GM12878 (cell line): ENCODE results near the gene SACM1L. TPM values are rescaled to one million over a fixed set of nuclear protein-coding genes. Genes with fewer than 3 reads are reported as not detected.
A peak's percentile ranks its signal among the peaks of the same experiment; 100 is the strongest.

ENCODE experiments used
- CEBPB ChIP-seq, 2 experiments: fragments of 150-350 bp in 1 of 2; IDR thresholded peaks; 2 replicates each; pipeline ENCODE4 v1.6.1; 2012 to 2014; ENCODE audit warnings: low read depth in 2 of 2, low read length in 2 of 2, borderline replicate concordance in 1 of 2, inconsistent platforms in 1 of 2
- CEBPZ ChIP-seq: fragments of 150-350 bp; IDR thresholded peaks from 2 replicates; pipeline ENCODE4 v1.6.1; 2016; ENCODE audit warnings: low read depth, low read length
- CHD4 ChIP-seq: fragments of 200-600 bp; sonication (generic); IDR thresholded peaks from 2 replicates; pipeline ENCODE4 v1.6.1; 2016; ENCODE audit warnings: mild to moderate bottlenecking
- HSF1 ChIP-seq: fragments of 150-350 bp; IDR thresholded peaks from 2 replicates; pipeline ENCODE4 v1.6.1; 2014; ENCODE audit warnings: mild to moderate bottlenecking, low read depth, low read length
- IKZF2 ChIP-seq, 2 experiments: fragments of 450-650 bp; IDR thresholded peaks; 2 replicates each; pipeline ENCODE4 v1.6.1; 2017; ENCODE audit warnings: mild to moderate bottlenecking in 2 of 2, moderate library complexity in 2 of 2
- IRF3 ChIP-seq: fragments of 450-650 bp; IDR thresholded peaks from 2 replicates; pipeline ENCODE4 v1.6.1; 2014; ENCODE audit warnings: mild to moderate bottlenecking
- NFXL1 ChIP-seq: fragments of 450-650 bp; IDR thresholded peaks from 2 replicates; pipeline ENCODE4 v1.6.1; 2017; ENCODE audit warnings: antibody characterized with exemption, mild to moderate bottlenecking, borderline replicate concordance
- RELB ChIP-seq: fragments of 450-650 bp; IDR thresholded peaks from 2 replicates; pipeline ENCODE4 v1.6.1; 2017; ENCODE audit warnings: low read depth, mild to moderate bottlenecking, moderate library complexity
- SIX5 ChIP-seq: IDR thresholded peaks from 2 replicates; pipeline ENCODE4 v1.6.1; 2011; ENCODE audit warnings: mild to moderate bottlenecking, low read depth, low read length, moderate library complexity; ENCODE audit not compliant: severe bottlenecking
- SKIL ChIP-seq: fragments of 450-650 bp; IDR thresholded peaks from 2 replicates; pipeline ENCODE4 v1.6.1; 2017; ENCODE audit warnings: mild to moderate bottlenecking, low read depth, inconsistent platforms; ENCODE audit not compliant: poor library complexity, severe bottlenecking
- SPI1 ChIP-seq: IDR thresholded peaks from 2 replicates; pipeline ENCODE4 v1.6.1; 2011; ENCODE audit warnings: low read depth, mild to moderate bottlenecking, low read length, moderate library complexity, borderline replicate concordance; ENCODE audit not compliant: insufficient read depth
- polyA plus RNA-seq, 11 experiments: library from polyadenylated mRNA; depleted of rRNA in 4 of 11; unstranded in 6 of 11; stranded (reverse) in 5 of 11; fragments of >200 nt; fragmentation: Nextera tagmentation in 4 of 11; fragmentation: Illumina TruSeq in 1 of 11; extraction: Ambion mirVana in 4 of 11; extraction: Trizol in 1 of 11; gene quantifications; 1 replicate in 1 of 11; 2 replicates in 10 of 11; pipeline versions ENCODE4 v1.2.1 to v1.2.3, GENCODE V29; 2011 to 2016; ENCODE audit warnings: inconsistent platforms in 2 of 11, missing spikeins in 2 of 11, low read depth in 1 of 11
- total RNA-seq, 4 experiments: library from RNA; depleted of rRNA in 3 of 4; stranded (reverse); fragments of >200 nt in 3 of 4; fragmentation: Illumina TruSeq in 1 of 4; extraction: Trizol in 1 of 4; gene quantifications; 2 replicates each; pipeline versions ENCODE4 v1.2.1 to v1.2.3, GENCODE V29; 2013 to 2021
- TF ChIP-seq, protein P1 (sequence below): IDR thresholded peaks from 2 replicates; pipeline ENCODE4 v1.6.1; 2012; ENCODE audit warnings: low read depth, low read length, improper control_type of control experiment
- TF ChIP-seq, protein P2 (sequence below), 3 experiments: IDR thresholded peaks in 2 of 3; conservative IDR thresholded peaks in 1 of 3; 2 replicates each; pipeline ENCODE4 v1.5.1; 2011; ENCODE audit warnings: low read depth in 3 of 3, low read length in 3 of 3, mild to moderate bottlenecking in 3 of 3, control low read depth in 2 of 3, moderate library complexity in 2 of 3, inconsistent platforms in 1 of 3, mixed read lengths in 1 of 3; ENCODE audit not compliant: control insufficient read depth in 2 of 3, insufficient read depth in 1 of 3; ENCODE audit errors: extremely low read depth in 1 of 3

SACM1L gene
- total and polyA plus RNA-seq, 10 of the 15 experiments (the other 5 are each of a cell fraction or from before 2014, with no cell fraction given), result 16.5 to 48.3 (median 28.9) TPM

GRCh38 chr3:45659661-45660566 is 29.3 kb upstream of the SACM1L start (continued):
- peak; percentile 80 for TF ChIP-seq RELB
- peak; percentile 21 for TF ChIP-seq SKIL
- TF ChIP-seq CEBPZ, result no peak
- no peak for TF ChIP-seq CEBPB (IDR thresholded peaks at IDR 0.05; ENCODE audit: borderline replicate concordance in 1 of 2, low read depth in 2 of 2, low read length in 2 of 2)
- TF ChIP-seq SPI1, result no peak
- no peak for TF ChIP-seq IRF3
- no peak for TF ChIP-seq NFXL1
- no peak for TF ChIP-seq HSF1
- TF ChIP-seq CHD4, result no peak
- peak; percentile 79 to 84 for TF ChIP-seq IKZF2 (IDR thresholded peaks at IDR 0.05)
- TF ChIP-seq, protein P1, sequence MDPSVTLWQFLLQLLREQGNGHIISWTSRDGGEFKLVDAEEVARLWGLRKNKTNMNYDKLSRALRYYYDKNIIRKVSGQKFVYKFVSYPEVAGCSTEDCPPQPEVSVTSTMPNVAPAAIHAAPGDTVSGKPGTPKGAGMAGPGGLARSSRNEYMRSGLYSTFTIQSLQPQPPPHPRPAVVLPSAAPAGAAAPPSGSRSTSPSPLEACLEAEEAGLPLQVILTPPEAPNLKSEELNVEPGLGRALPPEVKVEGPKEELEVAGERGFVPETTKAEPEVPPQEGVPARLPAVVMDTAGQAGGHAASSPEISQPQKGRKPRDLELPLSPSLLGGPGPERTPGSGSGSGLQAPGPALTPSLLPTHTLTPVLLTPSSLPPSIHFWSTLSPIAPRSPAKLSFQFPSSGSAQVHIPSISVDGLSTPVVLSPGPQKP, result no peak
- no peak for TF ChIP-seq SIX5
- TF ChIP-seq, protein P2, sequence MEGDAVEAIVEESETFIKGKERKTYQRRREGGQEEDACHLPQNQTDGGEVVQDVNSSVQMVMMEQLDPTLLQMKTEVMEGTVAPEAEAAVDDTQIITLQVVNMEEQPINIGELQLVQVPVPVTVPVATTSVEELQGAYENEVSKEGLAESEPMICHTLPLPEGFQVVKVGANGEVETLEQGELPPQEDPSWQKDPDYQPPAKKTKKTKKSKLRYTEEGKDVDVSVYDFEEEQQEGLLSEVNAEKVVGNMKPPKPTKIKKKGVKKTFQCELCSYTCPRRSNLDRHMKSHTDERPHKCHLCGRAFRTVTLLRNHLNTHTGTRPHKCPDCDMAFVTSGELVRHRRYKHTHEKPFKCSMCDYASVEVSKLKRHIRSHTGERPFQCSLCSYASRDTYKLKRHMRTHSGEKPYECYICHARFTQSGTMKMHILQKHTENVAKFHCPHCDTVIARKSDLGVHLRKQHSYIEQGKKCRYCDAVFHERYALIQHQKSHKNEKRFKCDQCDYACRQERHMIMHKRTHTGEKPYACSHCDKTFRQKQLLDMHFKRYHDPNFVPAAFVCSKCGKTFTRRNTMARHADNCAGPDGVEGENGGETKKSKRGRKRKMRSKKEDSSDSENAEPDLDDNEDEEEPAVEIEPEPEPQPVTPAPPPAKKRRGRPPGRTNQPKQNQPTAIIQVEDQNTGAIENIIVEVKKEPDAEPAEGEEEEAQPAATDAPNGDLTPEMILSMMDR (IDR thresholded peaks at IDR 0.05 in 2 of 3, conservative IDR thresholded peaks at IDR 0.05 in 1 of 3; ENCODE audit: control insufficient read depth in 2 of 3, extremely low read depth in 1 of 3, insufficient read depth in 1 of 3, low read depth in 3 of 3, low read length in 3 of 3), result peak; percentile 87 to 96 (median 94)
